Measurements from ENCODE around the gene OTOF.

Gene OTOF

DNA sequence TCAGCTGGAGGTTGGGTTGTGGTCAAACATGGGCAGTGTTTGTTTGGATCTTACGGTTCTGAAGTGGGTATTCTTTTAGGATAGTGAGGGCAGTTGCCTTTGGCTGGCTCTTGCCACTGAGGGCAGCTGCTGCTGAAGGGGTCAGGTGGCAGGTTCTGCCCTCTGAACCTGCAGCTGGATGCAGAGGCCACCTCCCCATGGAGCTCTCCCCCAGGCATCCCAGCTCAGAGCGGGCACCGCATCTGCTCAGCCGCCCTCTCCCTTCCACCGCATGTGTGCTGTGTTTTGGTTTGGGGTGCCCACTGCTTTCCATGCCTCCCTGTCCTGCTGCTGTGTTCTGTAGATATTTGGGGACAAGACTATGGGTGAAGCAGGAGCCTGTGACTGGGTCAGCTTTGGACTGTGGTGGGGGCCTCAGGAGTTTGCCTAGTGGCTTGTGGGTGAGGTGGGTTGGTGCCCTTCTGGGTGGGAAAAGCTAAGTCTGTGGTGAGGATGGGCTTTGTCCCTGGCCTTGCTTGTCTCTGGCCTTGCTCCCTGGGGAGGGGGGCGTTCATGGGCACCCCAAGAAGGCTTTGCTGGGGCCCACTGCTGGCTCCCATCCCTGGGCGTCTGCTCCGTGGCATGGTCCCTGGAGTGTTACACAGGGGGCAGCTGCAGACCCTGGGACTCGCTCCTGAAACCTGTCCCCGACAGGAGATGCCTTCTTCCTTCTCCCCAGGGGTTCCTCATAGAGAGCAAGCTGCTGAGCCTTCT lies 28.5 kb downstream of the OTOF start:
- Histone ChIP-seq H3K36me3 (ENCODE audit: insufficient read depth, low read length) (no peaks in the 10 kb centered on the region), H3K4me1 (ENCODE audit: insufficient read depth, low read length) (no peaks in the 10 kb centered on the region), H3K9ac (ENCODE audit: low read depth, low read length) (no peak overlapping the region), H3K9me3 (ENCODE audit: control insufficient read depth, insufficient read depth, low read length) (no peaks in the 10 kb centered on the region)

DNA sequence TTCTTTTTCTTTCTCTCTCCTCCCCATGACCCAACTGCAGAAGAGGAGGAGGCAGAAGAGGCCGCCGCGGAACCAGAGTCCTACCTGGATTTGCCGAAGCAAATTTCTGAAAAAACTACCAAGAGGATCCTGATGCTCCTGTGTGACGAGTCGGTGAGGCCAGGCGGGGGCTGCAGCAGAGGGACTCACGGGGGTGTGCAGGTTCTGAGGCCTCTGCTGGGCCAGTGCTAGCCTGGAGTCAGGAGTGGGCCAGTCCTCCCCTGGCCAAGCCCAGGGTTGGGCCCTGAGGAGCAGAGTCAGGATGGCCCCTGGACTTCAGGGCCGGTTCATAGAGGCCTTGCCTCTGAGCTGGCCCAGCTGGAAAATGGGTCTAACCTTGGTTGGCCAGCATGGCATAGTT lies 29.3 kb downstream of the OTOF start:
- Histone ChIP-seq H3K9me3 (ENCODE audit: control insufficient read depth, insufficient read depth, low read length) (no peaks in the 10 kb centered on the region), H3K36me3 (ENCODE audit: insufficient read depth, low read length) (no peaks in the 10 kb centered on the region), H3K4me1 (ENCODE audit: insufficient read depth, low read length) (no peaks in the 10 kb centered on the region), H3K9ac (ENCODE audit: low read depth, low read length) (no peak overlapping the region)

DNA sequence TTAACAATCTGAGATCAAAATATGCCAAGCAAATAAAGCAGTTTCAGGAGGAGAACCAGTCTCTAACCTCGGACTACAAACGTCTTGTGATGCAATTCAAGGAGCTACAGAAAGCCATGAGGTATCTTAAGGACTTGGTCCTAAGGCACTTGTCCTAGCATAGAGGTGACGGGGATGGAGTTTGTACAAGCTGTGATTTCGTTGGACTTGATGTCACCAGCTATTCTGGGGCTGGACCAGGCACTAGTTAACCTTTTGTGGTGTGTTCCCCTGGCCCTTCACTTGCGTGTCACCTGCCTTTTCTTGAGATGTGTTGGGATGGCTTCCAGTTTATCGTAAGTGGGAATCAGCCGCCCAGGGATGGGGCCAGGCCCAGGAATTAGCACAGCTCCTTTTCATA lies 33.7 kb downstream of the OTOF start:
- Histone ChIP-seq H3K9me3 (ENCODE audit: control insufficient read depth, insufficient read depth, low read length) (no peaks in the 10 kb centered on the region), H3K4me1 (ENCODE audit: insufficient read depth, low read length) (no peaks in the 10 kb centered on the region), H3K36me3 (ENCODE audit: insufficient read depth, low read length) (no peaks in the 10 kb centered on the region), H3K9ac (ENCODE audit: low read depth, low read length) (no peak overlapping the region)

- Histone ChIP-seq H3K36me3 (ENCODE audit: insufficient read depth, low read length) (no peaks in the 10 kb centered on the region), H3K4me1 (ENCODE audit: insufficient read depth, low read length) (no peaks in the 10 kb centered on the region), H3K9me3 (ENCODE audit: control insufficient read depth, insufficient read depth, low read length) (no peaks in the 10 kb centered on the region), H3K9ac (ENCODE audit: low read depth, low read length) (no peak overlapping the region)
These were observed 35.2 kb downstream of the OTOF start for GRCh38 chr2:26442707-26443106.

- Histone ChIP-seq H3K36me3 (ENCODE audit: insufficient read depth, low read length) (no peaks in the 10 kb centered on the region), H3K9ac (ENCODE audit: low read depth, low read length) (no peak overlapping the region), H3K9me3 (ENCODE audit: control insufficient read depth, insufficient read depth, low read length) (no peaks in the 10 kb centered on the region), H3K4me1 (ENCODE audit: insufficient read depth, low read length) (no peaks in the 10 kb centered on the region)
These were observed 35.6 kb downstream of the OTOF start for GRCh38 chr2:26442301-26442700.

- Histone ChIP-seq H3K9me3 (ENCODE audit: control insufficient read depth, insufficient read depth, low read length) (no peaks in the 10 kb centered on the region), H3K9ac (ENCODE audit: low read depth, low read length) (no peak overlapping the region), H3K4me1 (ENCODE audit: insufficient read depth, low read length) (no peaks in the 10 kb centered on the region), H3K36me3 (ENCODE audit: insufficient read depth, low read length) (no peaks in the 10 kb centered on the region)
These were observed 39.0 kb downstream of the OTOF start for GRCh38 chr2:26438926-26439325.

DNA sequence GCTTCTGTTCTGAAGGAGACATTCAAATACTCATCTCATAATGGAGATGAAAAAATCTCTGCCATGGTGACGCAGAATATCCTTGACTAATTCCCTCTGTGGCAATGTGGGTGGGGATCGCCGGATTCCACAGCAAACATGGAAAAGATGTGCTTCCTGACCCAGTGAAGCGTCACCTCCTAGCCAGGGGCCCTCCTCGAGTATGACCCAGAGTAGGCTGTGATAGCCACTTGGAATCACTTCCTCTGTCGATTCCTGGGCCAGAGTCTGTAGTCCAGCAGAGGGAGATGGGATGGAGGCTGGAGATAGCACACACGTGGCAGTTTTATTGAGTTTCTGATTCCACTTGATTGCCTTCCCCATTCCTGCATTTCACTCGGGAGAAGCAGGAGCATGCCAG lies 39.4 kb downstream of the OTOF start:
- Histone ChIP-seq H3K9ac (ENCODE audit: low read depth, low read length) (no peak overlapping the region), H3K4me1 (ENCODE audit: insufficient read depth, low read length) (no peaks in the 10 kb centered on the region), H3K36me3 (ENCODE audit: insufficient read depth, low read length) (no peaks in the 10 kb centered on the region), H3K9me3 (ENCODE audit: control insufficient read depth, insufficient read depth, low read length) (no peaks in the 10 kb centered on the region)

GRCh38 chr2:26435106-26435505 lies 42.8 kb downstream of the OTOF start:
- H3K4me1 ChIP-seq (ENCODE audit: insufficient read depth, low read length): no peaks in the 10 kb centered on the region
- H3K9ac ChIP-seq (ENCODE audit: low read depth, low read length): no peak overlapping the region
- no peaks in the 10 kb centered on the region for H3K9me3 ChIP-seq (ENCODE audit: control insufficient read depth, insufficient read depth, low read length)
- H3K36me3 ChIP-seq (ENCODE audit: insufficient read depth, low read length): no peaks in the 10 kb centered on the region

GRCh38 chr2:26432859-26433258 lies 45.1 kb downstream of the OTOF start:
- no peak overlapping the region for H3K9ac ChIP-seq (ENCODE audit: low read depth, low read length)
- no peaks in the 10 kb centered on the region for H3K4me1 ChIP-seq (ENCODE audit: insufficient read depth, low read length)
- H3K36me3 ChIP-seq (ENCODE audit: insufficient read depth, low read length): no peaks in the 10 kb centered on the region
- no peaks in the 10 kb centered on the region for H3K9me3 ChIP-seq (ENCODE audit: control insufficient read depth, insufficient read depth, low read length)

GRCh38 chr2:26432363-26432762 lies 45.6 kb downstream of the OTOF start:
- H3K9me3 ChIP-seq (ENCODE audit: control insufficient read depth, insufficient read depth, low read length): no peaks in the 10 kb centered on the region
- H3K4me1 ChIP-seq (ENCODE audit: insufficient read depth, low read length): no peaks in the 10 kb centered on the region
- no peak overlapping the region for H3K9ac ChIP-seq (ENCODE audit: low read depth, low read length)
- no peaks in the 10 kb centered on the region for H3K36me3 ChIP-seq (ENCODE audit: insufficient read depth, low read length)

DNA sequence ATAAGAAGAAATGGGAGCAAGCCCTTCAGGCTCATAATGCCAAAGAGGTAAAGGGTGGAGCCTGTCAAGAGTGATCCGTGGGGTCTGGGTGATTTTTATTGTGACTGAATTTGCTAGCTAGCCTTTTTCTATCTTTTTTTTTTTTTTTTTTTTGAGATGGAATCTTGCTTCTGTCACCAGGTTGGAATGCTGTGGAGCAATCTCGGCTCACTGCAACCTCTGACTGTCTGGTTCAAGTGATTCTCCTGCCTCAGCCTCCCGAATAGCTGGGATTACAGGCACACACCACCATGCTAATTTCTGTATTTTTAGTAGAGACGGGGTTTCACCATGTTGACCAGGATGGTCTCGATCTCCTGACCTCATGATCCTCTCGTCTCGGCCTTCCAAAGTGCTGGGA lies 47.1 kb downstream of the OTOF start:
- no peaks in the 10 kb centered on the region for H3K36me3 ChIP-seq (ENCODE audit: insufficient read depth, low read length)
- no peaks in the 10 kb centered on the region for H3K9me3 ChIP-seq (ENCODE audit: control insufficient read depth, insufficient read depth, low read length)
- no peaks in the 10 kb centered on the region for H3K4me1 ChIP-seq (ENCODE audit: insufficient read depth, low read length)
- H3K9ac ChIP-seq (ENCODE audit: low read depth, low read length): no peak overlapping the region

DNA sequence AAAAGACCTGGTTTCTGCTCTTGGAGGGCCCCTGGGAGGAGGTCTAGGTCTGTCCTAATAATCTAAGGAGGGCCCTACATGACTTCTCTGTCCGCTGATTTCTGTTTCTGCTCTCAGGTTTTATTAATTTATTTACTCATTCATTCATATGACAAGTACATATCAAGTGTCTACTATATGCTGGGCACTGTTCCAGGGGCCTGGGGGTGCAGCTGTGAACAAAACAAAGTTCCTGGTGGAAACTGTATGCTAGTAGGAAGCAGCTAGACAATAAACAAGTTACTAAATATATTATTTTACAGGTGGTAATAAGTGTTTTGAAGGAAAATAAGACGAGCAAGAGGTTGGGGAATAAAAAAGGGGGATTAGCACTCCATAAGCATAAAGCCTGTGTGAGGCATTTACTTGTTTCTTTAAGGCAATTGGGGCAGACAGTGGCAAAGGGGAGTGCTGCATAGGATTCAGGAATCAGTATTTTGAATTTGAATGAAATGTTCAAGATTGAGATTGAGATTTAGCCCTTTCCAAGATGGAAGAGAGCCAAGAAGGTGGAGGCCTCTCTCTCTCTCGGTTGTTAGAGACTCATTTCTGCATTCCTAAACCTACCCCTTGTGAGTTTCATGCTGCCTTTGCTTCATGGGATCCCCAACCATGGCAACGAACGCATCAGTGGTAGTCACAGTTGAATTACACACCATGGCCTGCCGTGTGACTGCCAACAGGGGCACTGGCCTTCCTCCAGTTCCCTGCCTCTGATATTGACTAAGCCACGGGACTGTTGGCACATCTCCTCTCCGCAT lies 47.9 kb downstream of the OTOF start:
- H3K4me1 ChIP-seq (ENCODE audit: insufficient read depth, low read length): no peaks in the 10 kb centered on the region
- H3K36me3 ChIP-seq (ENCODE audit: insufficient read depth, low read length): no peaks in the 10 kb centered on the region
- H3K9ac ChIP-seq (ENCODE audit: low read depth, low read length): no peak overlapping the region
- no peaks in the 10 kb centered on the region for H3K9me3 ChIP-seq (ENCODE audit: control insufficient read depth, insufficient read depth, low read length)

- no peak overlapping the region for H3K9ac ChIP-seq (ENCODE audit: low read depth, low read length)
- H3K9me3 ChIP-seq (ENCODE audit: control insufficient read depth, insufficient read depth, low read length): no peaks in the 10 kb centered on the region
- no peaks in the 10 kb centered on the region for H3K36me3 ChIP-seq (ENCODE audit: insufficient read depth, low read length)
- H3K4me1 ChIP-seq (ENCODE audit: insufficient read depth, low read length): no peaks in the 10 kb centered on the region
These were observed 49.1 kb downstream of the OTOF start for GRCh38 chr2:26428846-26429245.

GRCh38 chr2:26424221-26424620 lies 53.7 kb downstream of the OTOF start:
- H3K36me3 ChIP-seq (ENCODE audit: insufficient read depth, low read length): no peaks in the 10 kb centered on the region
- peaks cover 9% of the 10 kb centered on the region for H3K4me1 ChIP-seq (ENCODE audit: insufficient read depth, low read length)
- H3K9me3 ChIP-seq (ENCODE audit: control insufficient read depth, insufficient read depth, low read length): no peaks in the 10 kb centered on the region
- H3K9ac ChIP-seq (ENCODE audit: low read depth, low read length): no peak overlapping the region

- H3K36me3 ChIP-seq (ENCODE audit: insufficient read depth, low read length): no peaks in the 10 kb centered on the region
- H3K9ac ChIP-seq (ENCODE audit: low read depth, low read length): no peak overlapping the region; the same call in 1 of the 2 replicates
- H3K9me3 ChIP-seq (ENCODE audit: control insufficient read depth, insufficient read depth, low read length): no peaks in the 10 kb centered on the region
- peaks cover 9% of the 10 kb centered on the region for H3K4me1 ChIP-seq (ENCODE audit: insufficient read depth, low read length)
These were observed 54.2 kb downstream of the OTOF start for GRCh38 chr2:26423750-26424149.

Data from ES-I3 (cell line).